ENCODE data around the gene TKT. TPM values are rescaled to one million over a fixed set of nuclear protein-coding genes. Genes with fewer than 3 reads are reported as not detected.

Gene TKT
- total and polyA plus RNA-seq, 2 experiments from 2014 or later, result 584 to 1,411 TPM

DNA sequence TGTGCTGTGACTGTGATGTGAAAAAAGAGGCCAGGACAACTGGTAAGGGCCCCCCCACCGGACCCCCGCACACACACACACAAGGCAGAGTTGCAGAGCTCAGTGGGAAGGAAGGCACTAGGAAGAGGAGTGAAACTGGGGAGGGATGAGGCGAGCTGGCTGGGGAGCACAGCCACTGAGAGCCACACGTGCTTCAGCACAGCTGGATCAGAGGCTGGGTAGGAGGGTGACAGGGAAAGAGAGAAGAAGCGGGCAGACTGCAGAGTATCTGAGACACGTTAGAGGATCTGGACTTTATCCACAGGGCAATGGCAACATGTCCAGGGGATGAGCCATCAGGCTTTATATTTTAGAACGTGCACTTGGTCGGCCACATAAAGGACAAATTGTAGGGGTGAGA lies 38.0 kb upstream of the TKT start:
- no peaks in the 10 kb centered on the region for H3K4me1 ChIP-seq (ENCODE audit: insufficient read depth)
- Mint-ChIP-seq H3K36me3 (ENCODE audit: low read depth) (peaks cover 6% of the 10 kb centered on the region; the same call in 1 of the 3 replicates), H3K4me1 (peaks cover 18% of the 10 kb centered on the region), H3K27me3 (ENCODE audit: insufficient read depth, low read depth, poor library complexity) (peaks cover 4% of the 10 kb centered on the region), H3K4me3 (no peak overlapping the region; the same call in 2 of the 3 replicates), H3K27ac (peak overlapping the region; percentile 12; the same call in 1 of the 2 replicates), H3K9me3 (no peaks in the 10 kb centered on the region; the same call in 2 of the 3 replicates)
- 0 out of 2 replicates have a peak, but pooled peaks cover 9% of the 10 kb centered on the region for H3K36me3 ChIP-seq (ENCODE audit: insufficient read depth)
- no peak overlapping the region for H3K27ac ChIP-seq (ENCODE audit: low read depth)
- H3K4me2 ChIP-seq, result no peak overlapping the region
- H3K9me2 ChIP-seq (ENCODE audit: insufficient read depth), result no peaks in the 10 kb centered on the region
- H3K4me3 ChIP-seq, result no peak overlapping the region
- peaks cover 8% of the 10 kb centered on the region; the same call in 1 of the 2 replicates for H4K20me1 ChIP-seq (replicated peaks; ENCODE audit: insufficient read depth)
- TF ChIP-seq, protein P1, sequence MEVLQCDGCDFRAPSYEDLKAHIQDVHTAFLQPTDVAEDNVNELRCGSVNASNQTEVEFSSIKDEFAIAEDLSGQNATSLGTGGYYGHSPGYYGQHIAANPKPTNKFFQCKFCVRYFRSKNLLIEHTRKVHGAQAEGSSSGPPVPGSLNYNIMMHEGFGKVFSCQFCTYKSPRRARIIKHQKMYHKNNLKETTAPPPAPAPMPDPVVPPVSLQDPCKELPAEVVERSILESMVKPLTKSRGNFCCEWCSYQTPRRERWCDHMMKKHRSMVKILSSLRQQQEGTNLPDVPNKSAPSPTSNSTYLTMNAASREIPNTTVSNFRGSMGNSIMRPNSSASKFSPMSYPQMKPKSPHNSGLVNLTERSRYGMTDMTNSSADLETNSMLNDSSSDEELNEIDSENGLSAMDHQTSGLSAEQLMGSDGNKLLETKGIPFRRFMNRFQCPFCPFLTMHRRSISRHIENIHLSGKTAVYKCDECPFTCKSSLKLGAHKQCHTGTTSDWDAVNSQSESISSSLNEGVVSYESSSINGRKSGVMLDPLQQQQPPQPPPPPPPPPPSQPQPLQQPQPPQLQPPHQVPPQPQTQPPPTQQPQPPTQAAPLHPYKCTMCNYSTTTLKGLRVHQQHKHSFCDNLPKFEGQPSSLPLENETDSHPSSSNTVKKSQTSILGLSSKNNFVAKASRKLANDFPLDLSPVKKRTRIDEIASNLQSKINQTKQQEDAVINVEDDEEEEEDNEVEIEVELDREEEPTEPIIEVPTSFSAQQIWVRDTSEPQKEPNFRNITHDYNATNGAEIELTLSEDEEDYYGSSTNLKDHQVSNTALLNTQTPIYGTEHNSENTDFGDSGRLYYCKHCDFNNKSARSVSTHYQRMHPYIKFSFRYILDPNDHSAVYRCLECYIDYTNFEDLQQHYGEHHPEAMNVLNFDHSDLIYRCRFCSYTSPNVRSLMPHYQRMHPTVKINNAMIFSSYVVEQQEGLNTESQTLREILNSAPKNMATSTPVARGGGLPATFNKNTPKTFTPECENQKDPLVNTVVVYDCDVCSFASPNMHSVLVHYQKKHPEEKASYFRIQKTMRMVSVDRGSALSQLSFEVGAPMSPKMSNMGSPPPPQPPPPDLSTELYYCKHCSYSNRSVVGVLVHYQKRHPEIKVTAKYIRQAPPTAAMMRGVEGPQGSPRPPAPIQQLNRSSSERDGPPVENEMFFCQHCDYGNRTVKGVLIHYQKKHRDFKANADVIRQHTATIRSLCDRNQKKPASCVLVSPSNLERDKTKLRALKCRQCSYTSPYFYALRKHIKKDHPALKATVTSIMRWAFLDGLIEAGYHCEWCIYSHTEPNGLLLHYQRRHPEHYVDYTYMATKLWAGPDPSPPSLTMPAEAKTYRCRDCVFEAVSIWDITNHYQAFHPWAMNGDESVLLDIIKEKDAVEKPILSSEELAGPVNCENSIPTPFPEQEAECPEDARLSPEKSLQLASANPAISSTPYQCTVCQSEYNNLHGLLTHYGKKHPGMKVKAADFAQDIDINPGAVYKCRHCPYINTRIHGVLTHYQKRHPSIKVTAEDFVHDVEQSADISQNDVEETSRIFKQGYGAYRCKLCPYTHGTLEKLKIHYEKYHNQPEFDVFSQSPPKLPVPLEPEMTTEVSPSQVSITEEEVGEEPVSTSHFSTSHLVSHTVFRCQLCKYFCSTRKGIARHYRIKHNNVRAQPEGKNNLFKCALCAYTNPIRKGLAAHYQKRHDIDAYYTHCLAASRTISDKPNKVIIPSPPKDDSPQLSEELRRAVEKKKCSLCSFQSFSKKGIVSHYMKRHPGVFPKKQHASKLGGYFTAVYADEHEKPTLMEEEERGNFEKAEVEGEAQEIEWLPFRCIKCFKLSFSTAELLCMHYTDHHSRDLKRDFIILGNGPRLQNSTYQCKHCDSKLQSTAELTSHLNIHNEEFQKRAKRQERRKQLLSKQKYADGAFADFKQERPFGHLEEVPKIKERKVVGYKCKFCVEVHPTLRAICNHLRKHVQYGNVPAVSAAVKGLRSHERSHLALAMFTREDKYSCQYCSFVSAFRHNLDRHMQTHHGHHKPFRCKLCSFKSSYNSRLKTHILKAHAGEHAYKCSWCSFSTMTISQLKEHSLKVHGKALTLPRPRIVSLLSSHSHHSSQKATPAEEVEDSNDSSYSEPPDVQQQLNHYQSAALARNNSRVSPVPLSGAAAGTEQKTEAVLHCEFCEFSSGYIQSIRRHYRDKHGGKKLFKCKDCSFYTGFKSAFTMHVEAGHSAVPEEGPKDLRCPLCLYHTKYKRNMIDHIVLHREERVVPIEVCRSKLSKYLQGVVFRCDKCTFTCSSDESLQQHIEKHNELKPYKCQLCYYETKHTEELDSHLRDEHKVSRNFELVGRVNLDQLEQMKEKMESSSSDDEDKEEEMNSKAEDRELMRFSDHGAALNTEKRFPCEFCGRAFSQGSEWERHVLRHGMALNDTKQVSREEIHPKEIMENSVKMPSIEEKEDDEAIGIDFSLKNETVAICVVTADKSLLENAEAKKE (CRISPR knock-in tag; IDR thresholded peaks at IDR 0.05), result no peak
- TF ChIP-seq ZNF114 (CRISPR knock-in tag; IDR thresholded peaks at IDR 0.05) (no peak), STAT1 (IDR thresholded peaks at IDR 0.05; ENCODE audit: unreplicated experiment) (no peak), EZH2phosphoT487 (IDR thresholded peaks at IDR 0.05; ENCODE audit: unreplicated experiment) (no peak), EZH2 (IDR thresholded peaks at IDR 0.05; ENCODE audit: low read depth, unreplicated experiment) (no peak), ZNF331 (CRISPR knock-in tag; IDR thresholded peaks at IDR 0.05; ENCODE audit: low read depth) (no peak), NANOG (IDR thresholded peaks at IDR 0.05; ENCODE audit: borderline replicate concordance) (no peak), CREB1 (CRISPR knock-in tag; IDR thresholded peaks at IDR 0.05; ENCODE audit: low read depth) (no peak), REST (IDR thresholded peaks at IDR 0.05; ENCODE audit: unreplicated experiment) (no peak), POLR2AphosphoS5 (IDR thresholded peaks at IDR 0.05; ENCODE audit: low read depth) (no peak), JUNB (IDR thresholded peaks at IDR 0.05; ENCODE audit: unreplicated experiment) (no peak)
- TF ChIP-seq, protein P2, sequence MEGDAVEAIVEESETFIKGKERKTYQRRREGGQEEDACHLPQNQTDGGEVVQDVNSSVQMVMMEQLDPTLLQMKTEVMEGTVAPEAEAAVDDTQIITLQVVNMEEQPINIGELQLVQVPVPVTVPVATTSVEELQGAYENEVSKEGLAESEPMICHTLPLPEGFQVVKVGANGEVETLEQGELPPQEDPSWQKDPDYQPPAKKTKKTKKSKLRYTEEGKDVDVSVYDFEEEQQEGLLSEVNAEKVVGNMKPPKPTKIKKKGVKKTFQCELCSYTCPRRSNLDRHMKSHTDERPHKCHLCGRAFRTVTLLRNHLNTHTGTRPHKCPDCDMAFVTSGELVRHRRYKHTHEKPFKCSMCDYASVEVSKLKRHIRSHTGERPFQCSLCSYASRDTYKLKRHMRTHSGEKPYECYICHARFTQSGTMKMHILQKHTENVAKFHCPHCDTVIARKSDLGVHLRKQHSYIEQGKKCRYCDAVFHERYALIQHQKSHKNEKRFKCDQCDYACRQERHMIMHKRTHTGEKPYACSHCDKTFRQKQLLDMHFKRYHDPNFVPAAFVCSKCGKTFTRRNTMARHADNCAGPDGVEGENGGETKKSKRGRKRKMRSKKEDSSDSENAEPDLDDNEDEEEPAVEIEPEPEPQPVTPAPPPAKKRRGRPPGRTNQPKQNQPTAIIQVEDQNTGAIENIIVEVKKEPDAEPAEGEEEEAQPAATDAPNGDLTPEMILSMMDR (conservative IDR thresholded peaks at IDR 0.05; ENCODE audit: low read depth in 2 of 2), result no peak
- TF ChIP-seq, protein P3, sequence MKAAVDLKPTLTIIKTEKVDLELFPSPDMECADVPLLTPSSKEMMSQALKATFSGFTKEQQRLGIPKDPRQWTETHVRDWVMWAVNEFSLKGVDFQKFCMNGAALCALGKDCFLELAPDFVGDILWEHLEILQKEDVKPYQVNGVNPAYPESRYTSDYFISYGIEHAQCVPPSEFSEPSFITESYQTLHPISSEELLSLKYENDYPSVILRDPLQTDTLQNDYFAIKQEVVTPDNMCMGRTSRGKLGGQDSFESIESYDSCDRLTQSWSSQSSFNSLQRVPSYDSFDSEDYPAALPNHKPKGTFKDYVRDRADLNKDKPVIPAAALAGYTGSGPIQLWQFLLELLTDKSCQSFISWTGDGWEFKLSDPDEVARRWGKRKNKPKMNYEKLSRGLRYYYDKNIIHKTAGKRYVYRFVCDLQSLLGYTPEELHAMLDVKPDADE (IDR thresholded peaks at IDR 0.05), result no peak
- no peaks in the 10 kb centered on the region for H3K27me3 ChIP-seq (ENCODE audit: insufficient read depth)
- no peak for ATAC-seq
- H3K79me2 ChIP-seq (replicated peaks; ENCODE audit: insufficient read depth), result no peaks in the 10 kb centered on the region
- H2AFZ ChIP-seq, result no peak overlapping the region
- H3F3A ChIP-seq (replicated peaks; ENCODE audit: low read depth), result peaks cover 7% of the 10 kb centered on the region; the same call in 1 of the 2 replicates
- no peak for DNase-seq (ENCODE audit: low spot score)
